ENCODE data around the gene SLC46A1.

The SLC46A1 gene

GRCh38 chr17:28365487-28365886 is 40.5 kb downstream of the SLC46A1 start:
- Histone ChIP-seq H3K27me3 (ENCODE audit: control insufficient read depth in 1 of 2, insufficient read depth in 2 of 2, low read length in 2 of 2) (no peaks in the 10 kb centered on the region), H3K4me3 (ENCODE audit: low read depth in 1 of 2, low read length in 2 of 2) (no peak overlapping the region), H3K36me3 (ENCODE audit: insufficient read depth, low read length) (peaks cover 24% of the 10 kb centered on the region), H3K27ac (ENCODE audit: low read depth, low read length) (no peak overlapping the region), H3K9me3 (ENCODE audit: low read length) (no peaks in the 10 kb centered on the region), H3K9ac (ENCODE audit: low read length) (no peak overlapping the region), H3K4me1 (ENCODE audit: insufficient read depth, low read length) (no peaks in the 10 kb centered on the region)

- Histone ChIP-seq H3K36me3 (ENCODE audit: insufficient read depth, low read length) (peaks cover 31% of the 10 kb centered on the region), H3K9me3 (ENCODE audit: low read length) (no peaks in the 10 kb centered on the region), H3K27ac (ENCODE audit: low read depth, low read length) (no peak within 1 kb of the TSS), H3K4me3 (ENCODE audit: low read depth in 1 of 2, low read length in 2 of 2) (no peak within 1 kb of the TSS), H3K27me3 (ENCODE audit: control insufficient read depth in 1 of 2, insufficient read depth in 2 of 2, low read length in 2 of 2) (no peaks in the 10 kb centered on the region), H3K9ac (ENCODE audit: low read length) (no peak within 1 kb of the TSS), H3K4me1 (ENCODE audit: insufficient read depth, low read length) (no peaks in the 10 kb centered on the region)
These were observed 41.2 kb downstream of the SLC46A1 start, which contains the start of gene SEBOX for GRCh38 chr17:28364665-28365363. Gene SEBOX, minus strand, starts transcription at chr17:28365199. Its CDS starts 48 bp downstream, at chr17:28365151.

GRCh38 chr17:28363776-28364650 is 42.0 kb downstream of the SLC46A1 start:
- H3K4me1 ChIP-seq (ENCODE audit: insufficient read depth, low read length), result no peaks in the 10 kb centered on the region
- peaks cover 36% of the 10 kb centered on the region for H3K36me3 ChIP-seq (ENCODE audit: insufficient read depth, low read length)
- H3K9me3 ChIP-seq (ENCODE audit: low read length), result no peaks in the 10 kb centered on the region
- H3K9ac ChIP-seq (ENCODE audit: low read length), result no peak overlapping the region
- H3K27ac ChIP-seq (ENCODE audit: low read depth, low read length), result no peak overlapping the region
- H3K4me3 ChIP-seq (ENCODE audit: low read depth in 1 of 2, low read length in 2 of 2), result no peak overlapping the region
- no peaks in the 10 kb centered on the region for H3K27me3 ChIP-seq (ENCODE audit: control insufficient read depth in 1 of 2, insufficient read depth in 2 of 2, low read length in 2 of 2)

- Histone ChIP-seq H3K36me3 (ENCODE audit: insufficient read depth, low read length) (peaks cover 38% of the 10 kb centered on the region), H3K9me3 (ENCODE audit: low read length) (no peaks in the 10 kb centered on the region), H3K4me3 (ENCODE audit: low read depth in 1 of 2, low read length in 2 of 2) (no peak overlapping the region), H3K27ac (ENCODE audit: low read depth, low read length) (no peak overlapping the region), H3K27me3 (ENCODE audit: control insufficient read depth in 1 of 2, insufficient read depth in 2 of 2, low read length in 2 of 2) (no peaks in the 10 kb centered on the region), H3K4me1 (ENCODE audit: insufficient read depth, low read length) (peaks cover 8% of the 10 kb centered on the region), H3K9ac (ENCODE audit: low read length) (no peak overlapping the region)
These were observed 42.8 kb downstream of the SLC46A1 start for GRCh38 chr17:28363186-28363585.

GRCh38 chr17:28357901-28358197 is 48.2 kb downstream of the SLC46A1 start:
- Histone ChIP-seq H3K9me3 (ENCODE audit: low read length) (no peaks in the 10 kb centered on the region), H3K27ac (ENCODE audit: low read depth, low read length) (peak overlapping the region; percentile 94), H3K4me1 (ENCODE audit: insufficient read depth, low read length) (peaks cover 25% of the 10 kb centered on the region), H3K27me3 (ENCODE audit: control insufficient read depth in 1 of 2, insufficient read depth in 2 of 2, low read length in 2 of 2) (no peaks in the 10 kb centered on the region), H3K4me3 (ENCODE audit: low read depth in 1 of 2, low read length in 2 of 2) (peak overlapping the region; percentile 82 to 94), H3K9ac (ENCODE audit: low read length) (peak overlapping the region; percentile 36), H3K36me3 (ENCODE audit: insufficient read depth, low read length) (peaks cover 53% of the 10 kb centered on the region)

GRCh38 chr17:28357061-28357900 is 48.7 kb downstream of the SLC46A1 start, which contains the start of gene POLDIP2:
Gene POLDIP2, minus strand, starts transcription at chr17:28357527. Its CDS starts 79 bp downstream, at chr17:28357448.
- H3K36me3 ChIP-seq (ENCODE audit: insufficient read depth, low read length), result peaks cover 52% of the 10 kb centered on the region

GRCh38 chr17:28350271-28350670 is 55.7 kb downstream of the SLC46A1 start:
- H3K27ac ChIP-seq (ENCODE audit: low read depth, low read length), result no peak overlapping the region
- no peak overlapping the region for H3K4me3 ChIP-seq (ENCODE audit: low read depth in 1 of 2, low read length in 2 of 2)
- H3K36me3 ChIP-seq (ENCODE audit: insufficient read depth, low read length), result peaks cover 91% of the 10 kb centered on the region
- H3K9me3 ChIP-seq (ENCODE audit: low read length), result no peaks in the 10 kb centered on the region
- no peaks in the 10 kb centered on the region for H3K4me1 ChIP-seq (ENCODE audit: insufficient read depth, low read length)
- H3K27me3 ChIP-seq (ENCODE audit: control insufficient read depth in 1 of 2, insufficient read depth in 2 of 2, low read length in 2 of 2), result no peaks in the 10 kb centered on the region
- H3K9ac ChIP-seq (ENCODE audit: low read length), result no peak overlapping the region

More at GRCh38 chr17:28357061-28357900, 48.7 kb downstream of the SLC46A1 start, which contains the start of gene POLDIP2:
- no peaks in the 10 kb centered on the region for H3K27me3 ChIP-seq (ENCODE audit: control insufficient read depth in 1 of 2, insufficient read depth in 2 of 2, low read length in 2 of 2)
- peak within 1 kb of the TSS; percentile 82 to 94 for H3K4me3 ChIP-seq (ENCODE audit: low read depth in 1 of 2, low read length in 2 of 2)
- peak within 1 kb of the TSS; percentile 94 for H3K27ac ChIP-seq (ENCODE audit: low read depth, low read length)
- no peaks in the 10 kb centered on the region for H3K9me3 ChIP-seq (ENCODE audit: low read length)
- peak within 1 kb of the TSS; percentile 79 for H3K9ac ChIP-seq (ENCODE audit: low read length)
- peaks cover 25% of the 10 kb centered on the region for H3K4me1 ChIP-seq (ENCODE audit: insufficient read depth, low read length)

GRCh38 chr17:28348979-28349378 is 57.0 kb downstream of the SLC46A1 start:
- H3K9ac ChIP-seq (ENCODE audit: low read length), result no peak overlapping the region

GRCh38 chr17:28347261-28347891 is 58.6 kb downstream of the SLC46A1 start:
- Histone ChIP-seq H3K27ac (ENCODE audit: low read depth, low read length) (no peak overlapping the region), H3K27me3 (ENCODE audit: control insufficient read depth in 1 of 2, insufficient read depth in 2 of 2, low read length in 2 of 2) (no peaks in the 10 kb centered on the region), H3K9me3 (ENCODE audit: low read length) (no peaks in the 10 kb centered on the region), H3K4me3 (ENCODE audit: low read depth in 1 of 2, low read length in 2 of 2) (no peak overlapping the region), H3K36me3 (ENCODE audit: insufficient read depth, low read length) (peaks cover 90% of the 10 kb centered on the region), H3K9ac (ENCODE audit: low read length) (no peak overlapping the region), H3K4me1 (ENCODE audit: insufficient read depth, low read length) (no peaks in the 10 kb centered on the region)

More at GRCh38 chr17:28348979-28349378, 57.0 kb downstream of the SLC46A1 start:
- peaks cover 90% of the 10 kb centered on the region for H3K36me3 ChIP-seq (ENCODE audit: insufficient read depth, low read length)
- H3K27me3 ChIP-seq (ENCODE audit: control insufficient read depth in 1 of 2, insufficient read depth in 2 of 2, low read length in 2 of 2), result no peaks in the 10 kb centered on the region
- H3K4me1 ChIP-seq (ENCODE audit: insufficient read depth, low read length), result no peaks in the 10 kb centered on the region
- H3K4me3 ChIP-seq (ENCODE audit: low read depth in 1 of 2, low read length in 2 of 2), result no peak overlapping the region
- H3K9me3 ChIP-seq (ENCODE audit: low read length), result no peaks in the 10 kb centered on the region
- no peak overlapping the region for H3K27ac ChIP-seq (ENCODE audit: low read depth, low read length)

GRCh38 chr17:28346746-28347246 is 59.2 kb downstream of the SLC46A1 start:
- Histone ChIP-seq H3K27me3 (ENCODE audit: control insufficient read depth in 1 of 2, insufficient read depth in 2 of 2, low read length in 2 of 2) (no peaks in the 10 kb centered on the region), H3K4me1 (ENCODE audit: insufficient read depth, low read length) (no peaks in the 10 kb centered on the region), H3K4me3 (ENCODE audit: low read depth in 1 of 2, low read length in 2 of 2) (no peak overlapping the region), H3K9ac (ENCODE audit: low read length) (no peak overlapping the region), H3K36me3 (ENCODE audit: insufficient read depth, low read length) (peaks cover 93% of the 10 kb centered on the region), H3K27ac (ENCODE audit: low read depth, low read length) (no peak overlapping the region), H3K9me3 (ENCODE audit: low read length) (no peaks in the 10 kb centered on the region)
